AG08396 (cell line): ENCODE measurements around the gene PRSS33.

Experiments
- DNase-seq: peaks from one replicate; pipeline ENCODE4 v3.0.0; 2012; ENCODE audit warnings: low spot score, mixed read lengths

The PRSS33 gene

GRCh38 chr16:2820836-2821486 is 33.6 kb upstream of the PRSS33 start:
- DNase-seq = no peak

DNA sequence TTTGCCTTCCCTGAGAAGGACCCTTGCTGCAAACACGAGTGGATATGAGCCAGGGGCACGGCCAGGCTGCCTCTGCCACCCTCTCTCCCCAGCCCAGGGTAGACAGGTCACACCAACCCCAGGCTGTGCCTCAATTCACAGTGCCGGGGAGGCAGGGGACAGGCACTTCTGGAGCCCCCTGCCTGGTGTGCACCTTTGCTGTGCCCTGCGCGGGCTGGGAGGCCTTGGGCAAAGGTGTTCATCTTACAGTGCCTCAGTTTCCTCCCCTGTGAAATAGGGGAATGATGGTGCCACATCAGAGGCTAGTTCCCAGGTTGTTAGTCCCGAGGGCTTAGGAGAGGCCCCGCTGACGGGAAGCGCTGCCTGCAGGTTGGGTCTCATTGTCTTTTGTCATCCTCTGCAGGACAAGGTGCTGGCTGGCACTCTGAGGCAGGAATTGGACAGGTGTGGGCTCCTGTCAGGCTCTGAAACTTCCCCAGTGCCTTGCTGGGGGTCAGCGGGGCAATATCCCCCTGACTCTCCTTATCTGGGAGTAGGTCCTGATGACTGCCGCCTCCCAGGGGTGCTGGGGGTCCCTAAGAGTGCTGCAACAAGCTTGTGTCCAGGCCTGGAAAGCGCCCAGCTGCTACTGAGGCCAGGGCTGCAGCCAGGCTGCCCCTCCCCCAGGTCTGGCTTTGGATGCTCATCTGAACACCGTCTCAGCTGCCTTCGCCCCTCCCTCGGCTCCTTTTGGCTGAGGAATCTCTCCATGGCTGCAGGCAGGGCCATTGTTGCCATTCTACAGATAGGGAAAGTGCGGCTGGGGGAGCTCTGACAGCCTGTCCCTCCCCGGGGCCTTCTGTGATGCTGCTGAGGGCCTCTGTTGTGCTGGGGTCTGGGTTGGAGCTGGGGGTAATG is 32.8 kb upstream of the PRSS33 start:
- DNase-seq = no peak

GRCh38 chr16:2819179-2819938 is 32.0 kb upstream of the PRSS33 start:
- DNase-seq = no peak

DNA sequence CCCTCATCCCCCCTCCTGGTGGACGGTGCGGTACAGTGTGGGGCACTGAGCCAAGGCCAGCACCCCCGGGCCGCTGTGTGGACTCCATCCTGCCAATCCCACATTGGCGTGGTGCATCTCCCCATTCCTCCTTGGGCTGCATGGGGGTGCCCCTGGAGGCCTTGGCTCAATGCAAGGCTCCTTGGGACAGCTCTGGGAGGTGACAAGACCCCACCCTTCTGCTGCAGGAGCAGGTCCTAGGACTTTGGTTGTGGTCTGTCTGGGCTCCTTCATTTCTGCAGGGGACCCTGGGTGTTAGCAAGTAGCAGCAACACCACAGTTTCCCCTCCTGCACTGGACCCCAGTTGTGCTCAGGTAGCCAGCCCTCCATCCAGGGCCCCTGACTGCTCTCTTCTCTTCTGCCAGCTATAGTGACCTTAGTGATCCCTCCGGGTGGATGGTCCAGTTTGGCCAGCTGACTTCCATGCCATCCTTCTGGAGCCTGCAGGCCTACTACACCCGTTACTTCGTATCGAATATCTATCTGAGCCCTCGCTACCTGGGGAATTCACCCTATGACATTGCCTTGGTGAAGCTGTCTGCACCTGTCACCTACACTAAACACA is 31.0 kb upstream of the PRSS33 start:
- DNase-seq = no peak

DNA sequence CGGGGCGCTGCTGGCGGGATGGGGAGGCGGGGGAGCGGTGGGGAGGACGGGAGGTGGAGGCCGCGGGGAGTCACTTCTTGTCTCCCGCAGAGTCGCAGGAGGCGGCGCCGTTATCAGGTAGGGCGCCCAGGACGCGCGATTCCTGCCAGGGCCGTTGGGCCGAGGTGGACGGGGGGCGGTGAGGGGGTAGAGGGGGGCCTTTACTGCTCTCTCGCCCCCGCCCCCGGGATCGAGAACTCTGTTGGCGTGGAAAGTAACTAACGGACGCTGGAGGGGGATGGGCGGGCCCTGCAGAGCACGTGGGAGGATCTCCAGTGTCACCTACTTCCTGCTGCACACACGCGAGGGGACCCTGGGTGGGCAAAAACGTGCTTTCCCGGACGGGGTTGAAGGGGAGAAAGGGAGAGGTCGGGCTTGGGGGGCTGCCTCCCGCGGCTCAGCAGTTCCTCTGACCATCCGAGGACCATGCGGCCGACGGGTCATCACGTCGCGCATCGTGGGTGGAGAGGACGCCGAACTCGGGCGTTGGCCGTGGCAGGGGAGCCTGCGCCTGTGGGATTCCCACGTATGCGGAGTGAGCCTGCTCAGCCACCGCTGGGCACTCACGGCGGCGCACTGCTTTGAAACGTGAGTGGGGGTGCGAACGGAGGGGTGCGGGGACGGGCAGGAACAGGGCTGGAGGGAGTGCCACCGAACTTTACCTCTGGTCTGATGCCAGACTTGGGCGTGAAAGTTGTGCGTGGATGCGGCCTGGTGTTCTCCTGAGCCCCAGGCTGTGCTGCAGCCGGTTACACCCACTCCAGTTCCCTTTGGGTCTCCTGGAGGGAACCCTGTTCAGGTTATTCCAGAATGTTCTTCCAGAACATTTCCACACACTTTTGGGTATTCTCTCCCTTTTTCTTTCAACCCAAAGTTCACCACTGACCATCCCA is 30.2 kb upstream of the PRSS33 start:
- DNase-seq = no peak

GRCh38 chr16:2816751-2817339 is 29.5 kb upstream of the PRSS33 start, which contains the start of gene PRSS21:
PRSS21 (plus strand) TSS chr16:2817237; CDS start chr16:2817269, 32 bp downstream.
- DNase-seq = no peak

DNA sequence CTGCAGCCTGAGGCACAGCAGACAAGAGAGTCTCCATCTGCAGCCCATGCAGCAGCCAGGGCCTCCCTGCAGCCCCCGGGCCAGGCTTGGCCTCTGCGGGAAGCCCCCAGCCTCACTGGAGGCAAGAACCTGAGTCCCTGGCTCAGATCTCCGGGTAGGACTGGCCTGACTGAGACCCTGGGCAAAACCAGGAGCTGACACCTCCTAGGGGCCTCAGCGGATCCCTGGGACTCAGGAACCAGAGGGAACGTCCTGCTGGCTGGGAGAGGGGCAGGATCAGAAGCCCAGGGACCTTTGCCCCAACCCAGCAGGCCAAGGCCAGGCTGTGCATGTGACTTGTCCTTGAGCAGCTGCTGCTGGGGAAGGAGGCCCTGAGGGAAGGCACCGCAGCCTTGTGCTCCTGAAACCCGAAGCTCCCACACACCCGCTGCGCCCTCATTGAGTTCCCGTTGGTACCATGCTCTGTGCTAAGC is 28.0 kb upstream of the PRSS33 start:
- no peak for DNase-seq

- no peak for DNase-seq
Measured at GRCh38 chr16:2814551-2815298, 27.4 kb upstream of the PRSS33 start.

- no peak for DNase-seq
Measured at GRCh38 chr16:2813771-2814221, 26.4 kb upstream of the PRSS33 start.

GRCh38 chr16:2811703-2812471 is 24.5 kb upstream of the PRSS33 start:
- no peak for DNase-seq

DNA sequence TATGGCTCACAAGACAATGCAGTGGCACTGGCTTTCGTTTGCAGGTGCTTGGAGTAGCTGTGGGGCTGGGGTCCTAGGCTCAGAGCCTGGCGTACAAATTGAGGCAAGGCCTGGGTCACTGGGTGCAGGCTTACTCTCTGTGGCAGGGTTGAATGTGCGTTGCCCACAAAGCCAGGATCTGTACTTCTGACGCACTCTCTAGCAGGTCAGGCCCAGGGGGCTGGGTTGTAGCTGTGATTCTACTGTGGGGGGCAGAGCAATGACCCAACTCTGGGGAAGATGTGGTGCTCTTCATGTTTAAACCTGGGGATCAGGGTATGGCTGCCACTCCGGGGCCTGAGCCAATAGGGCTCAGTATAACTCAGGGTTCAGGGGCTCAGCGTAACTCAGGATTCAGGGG is 23.3 kb upstream of the PRSS33 start:
- no peak for DNase-seq

DNA sequence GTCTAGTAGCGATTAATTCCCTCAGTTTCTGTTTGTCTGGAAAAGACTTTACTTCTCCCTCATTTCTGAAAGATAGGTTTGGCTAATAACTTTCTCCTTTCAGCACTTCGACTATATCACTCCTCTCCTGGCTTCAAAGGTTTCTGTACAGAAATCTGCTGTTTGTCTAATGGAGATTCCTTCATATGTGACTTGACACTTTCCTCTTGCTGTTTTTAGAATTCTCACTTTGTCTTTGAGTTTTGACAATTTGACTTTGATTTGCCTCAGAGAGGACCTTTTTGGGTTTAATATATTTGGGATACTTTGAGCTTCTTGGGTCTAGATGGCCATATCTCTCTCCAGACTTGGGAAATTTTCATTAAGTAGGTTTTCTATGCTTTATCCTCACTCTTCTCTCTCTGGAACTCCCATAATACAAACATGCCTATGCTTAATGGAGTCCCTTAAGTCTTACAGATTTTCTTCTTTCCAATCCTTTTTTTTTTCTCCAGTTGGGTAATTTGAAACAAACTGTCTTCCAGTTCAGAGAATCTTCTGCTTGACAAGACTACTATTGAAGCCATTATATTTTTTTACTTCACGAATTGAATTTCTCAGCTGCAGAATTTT is 21.9 kb upstream of the PRSS33 start:
- DNase-seq = no peak

GRCh38 chr16:2808181-2808580 is 20.8 kb upstream of the PRSS33 start:
- no peak for DNase-seq

GRCh38 chr16:2806286-2806685 is 18.9 kb upstream of the PRSS33 start:
- DNase-seq = no peak

DNA sequence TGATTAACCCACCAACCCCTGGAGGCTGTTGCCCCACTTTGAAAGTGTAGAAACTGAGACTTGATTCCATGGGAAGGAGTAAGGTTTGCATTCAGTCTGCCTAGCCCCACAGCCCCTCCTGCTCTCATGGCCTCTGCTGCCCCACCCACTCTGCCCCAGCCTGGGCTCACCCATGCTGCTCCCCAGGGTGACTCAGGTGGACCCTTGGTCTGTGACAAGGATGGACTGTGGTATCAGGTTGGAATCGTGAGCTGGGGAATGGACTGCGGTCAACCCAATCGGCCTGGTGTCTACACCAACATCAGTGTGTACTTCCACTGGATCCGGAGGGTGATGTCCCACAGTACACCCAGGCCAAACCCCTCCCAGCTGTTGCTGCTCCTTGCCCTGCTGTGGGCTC is 17.4 kb upstream of the PRSS33 start:
- DNase-seq = no peak

GRCh38 chr16:2803545-2804195 is 16.3 kb upstream of the PRSS33 start:
- DNase-seq = no peak

GRCh38 chr16:2799859-2800226 is 12.5 kb upstream of the PRSS33 start:
- DNase-seq = no peak
